ENCODE data around the gene MOB3B.

The MOB3B gene

GRCh38 chr9:27365707-27366376 is 163.8 kb downstream of the MOB3B start:
- no peak for DNase-seq (ENCODE audit: low read depth)

- DNase-seq (ENCODE audit: low read depth): no peak
These were observed 167.0 kb downstream of the MOB3B start for GRCh38 chr9:27362447-27363210.

- DNase-seq (ENCODE audit: low read depth): no peak
These were observed 168.1 kb downstream of the MOB3B start for GRCh38 chr9:27361492-27361891.

- DNase-seq (ENCODE audit: low read depth): no peak
These were observed 169.9 kb downstream of the MOB3B start for GRCh38 chr9:27359763-27360162.

- no peak for DNase-seq (ENCODE audit: low read depth)
These were observed 171.6 kb downstream of the MOB3B start for GRCh38 chr9:27358007-27358406.

DNA sequence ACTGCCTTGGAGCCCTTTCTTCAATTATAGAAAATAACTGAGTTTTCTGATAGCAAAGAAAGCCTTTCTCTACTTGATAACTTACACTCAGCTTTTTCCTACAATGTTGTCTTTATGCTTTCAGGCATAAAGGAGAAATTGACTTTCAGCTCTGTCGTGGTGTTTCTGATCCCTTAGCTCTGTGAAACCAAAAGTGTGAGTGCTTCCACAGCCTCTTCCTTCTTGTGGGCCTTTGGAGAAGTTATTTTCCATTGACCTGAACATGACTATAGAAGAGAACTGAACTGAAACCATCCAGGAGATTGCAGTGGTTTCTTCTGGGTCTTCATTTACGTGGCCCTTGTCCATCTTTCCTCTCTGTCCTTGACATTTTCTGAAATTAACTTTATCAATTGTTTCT is 173.2 kb downstream of the MOB3B start:
- no peak for DNase-seq (ENCODE audit: low read depth)

DNA sequence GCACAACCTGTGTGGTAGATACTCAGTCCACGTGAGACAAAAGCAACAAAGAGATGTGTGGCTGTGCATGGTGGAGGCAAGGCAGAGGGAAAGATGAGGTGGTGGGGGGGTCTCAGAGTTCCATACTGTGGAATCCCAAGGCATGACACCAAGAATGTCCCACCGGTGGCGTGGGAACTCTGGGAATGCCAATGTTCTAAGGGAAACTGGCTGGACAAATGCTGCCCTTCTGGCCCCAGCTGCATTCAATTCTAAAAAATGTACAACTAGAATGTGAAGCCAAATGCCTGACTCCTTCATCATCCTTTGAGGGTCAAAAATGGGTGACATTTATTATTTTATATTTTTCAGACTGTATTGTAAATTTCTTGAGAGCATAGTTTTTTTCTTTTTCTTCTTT is 174.4 kb downstream of the MOB3B start:
- no peak for DNase-seq (ENCODE audit: low read depth)

DNA sequence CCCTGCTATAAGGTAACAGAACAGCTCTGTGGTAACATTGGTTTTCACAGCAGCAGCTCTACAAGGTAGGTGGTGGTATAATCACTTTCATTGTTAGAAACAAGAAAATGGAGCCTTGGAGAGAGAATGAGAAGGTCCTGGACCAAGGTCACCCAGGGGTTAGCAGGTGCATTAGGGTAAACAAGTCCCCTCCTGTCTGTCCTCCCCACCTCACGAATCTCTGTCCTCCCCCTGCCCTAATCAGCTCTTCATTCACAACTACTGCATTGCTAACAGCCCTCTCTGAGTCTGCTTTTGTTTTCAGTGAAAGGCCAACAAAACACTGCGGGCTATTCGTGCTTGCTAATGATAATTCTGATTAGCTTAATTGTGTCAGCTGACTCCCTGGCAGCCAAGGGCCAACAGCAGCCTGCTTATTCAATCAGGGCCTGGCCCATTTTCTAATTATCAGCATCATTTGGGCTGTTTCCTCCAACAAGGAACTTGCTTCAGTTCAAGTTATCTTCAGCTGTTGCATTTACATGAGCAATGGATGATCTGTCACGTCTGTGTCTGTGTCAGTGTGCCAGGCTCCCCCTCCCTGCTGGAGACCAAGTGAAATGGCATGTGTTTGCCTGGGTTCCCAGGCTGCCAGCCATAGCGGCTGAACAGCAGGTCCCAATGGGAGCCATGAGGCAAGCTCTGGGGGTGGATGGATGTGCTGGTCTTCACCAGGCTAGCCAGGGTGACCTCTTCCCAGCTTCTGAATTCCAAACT is 176.0 kb downstream of the MOB3B start:
- DNase-seq (ENCODE audit: low read depth): no peak

DNA sequence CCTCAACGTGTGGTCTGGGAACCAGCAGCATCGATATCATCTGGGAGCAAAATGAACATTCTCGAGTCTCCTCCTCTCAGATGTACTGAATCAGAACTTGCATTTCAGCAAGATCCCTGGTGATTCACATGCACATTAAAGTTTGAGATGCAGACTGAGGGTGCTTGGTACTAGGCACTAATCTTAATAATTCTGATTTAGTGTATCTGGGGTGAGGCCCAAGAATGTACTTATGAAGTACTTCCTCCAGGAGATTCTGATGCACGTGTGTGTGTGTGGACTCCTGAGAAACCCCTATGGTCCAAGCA is 176.5 kb downstream of the MOB3B start:
- no peak for DNase-seq (ENCODE audit: low read depth)

- no peak for DNase-seq (ENCODE audit: low read depth)
These were observed 177.0 kb downstream of the MOB3B start for GRCh38 chr9:27352457-27353165.

GRCh38 chr9:27351438-27351837 is 178.2 kb downstream of the MOB3B start:
- DNase-seq (ENCODE audit: low read depth): no peak

- DNase-seq (ENCODE audit: low read depth): no peak
These were observed 179.1 kb downstream of the MOB3B start for GRCh38 chr9:27350382-27350976.

DNA sequence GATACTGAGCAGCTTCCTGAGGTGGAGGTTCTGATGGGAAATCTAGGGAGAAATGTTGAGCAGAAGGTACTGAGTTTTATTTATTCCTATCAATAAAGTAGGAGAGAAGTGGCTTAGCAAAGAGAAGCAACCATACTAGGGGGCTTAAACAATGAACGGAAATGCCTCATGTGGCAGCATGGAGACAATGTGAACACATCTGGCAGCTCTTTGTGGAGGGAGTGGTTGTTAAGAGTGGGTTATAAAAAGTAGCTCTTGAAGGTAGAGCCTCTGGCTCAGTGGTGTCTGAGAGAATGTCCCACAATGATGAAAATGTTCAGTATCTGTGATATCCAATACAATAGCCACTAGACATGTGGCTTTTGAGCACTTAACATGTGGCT is 179.9 kb downstream of the MOB3B start:
- no peak for DNase-seq (ENCODE audit: low read depth)

GRCh38 chr9:27348785-27349697 is 180.6 kb downstream of the MOB3B start:
- no peak for DNase-seq (ENCODE audit: low read depth)

- DNase-seq (ENCODE audit: low read depth): no peak
These were observed 181.7 kb downstream of the MOB3B start for GRCh38 chr9:27347889-27348288.

- no peak for DNase-seq (ENCODE audit: low read depth)
These were observed 184.8 kb downstream of the MOB3B start for GRCh38 chr9:27344776-27345175.

DNA sequence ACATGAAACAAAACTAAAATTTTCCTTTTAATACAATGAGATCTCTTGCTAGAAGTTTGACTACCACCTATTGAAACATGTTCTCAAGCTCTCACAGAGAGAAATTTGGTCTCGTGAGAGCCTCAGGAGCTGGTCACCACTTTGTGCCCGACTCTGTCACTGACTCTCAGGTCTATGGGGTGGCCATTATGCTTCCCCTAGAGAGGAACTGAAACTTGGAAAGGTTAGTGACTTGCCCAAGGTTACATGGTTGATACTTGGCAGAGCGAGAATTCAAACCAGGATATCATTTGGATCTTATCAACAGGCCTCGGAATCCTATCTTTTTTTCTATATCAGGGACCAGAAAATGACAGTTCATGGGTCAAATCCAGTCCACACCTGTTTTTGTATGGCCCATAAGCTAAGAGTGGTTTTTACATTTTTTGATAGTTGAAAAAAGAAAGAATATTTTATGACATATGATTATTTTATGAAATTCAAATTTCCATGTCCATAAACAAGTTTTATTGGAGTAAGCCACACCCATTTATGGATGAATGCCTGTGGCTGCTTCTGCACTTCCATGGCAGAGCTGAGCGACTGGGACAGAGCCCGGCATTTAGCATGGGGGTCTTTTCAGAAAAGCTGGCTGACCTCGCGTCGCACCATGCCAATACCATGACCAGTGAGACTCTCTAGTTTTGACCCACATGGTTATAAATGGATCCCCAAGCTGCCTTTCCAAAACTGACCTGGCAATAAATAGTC is 187.9 kb downstream of the MOB3B start:
- no peak for DNase-seq (ENCODE audit: low read depth)

DNA sequence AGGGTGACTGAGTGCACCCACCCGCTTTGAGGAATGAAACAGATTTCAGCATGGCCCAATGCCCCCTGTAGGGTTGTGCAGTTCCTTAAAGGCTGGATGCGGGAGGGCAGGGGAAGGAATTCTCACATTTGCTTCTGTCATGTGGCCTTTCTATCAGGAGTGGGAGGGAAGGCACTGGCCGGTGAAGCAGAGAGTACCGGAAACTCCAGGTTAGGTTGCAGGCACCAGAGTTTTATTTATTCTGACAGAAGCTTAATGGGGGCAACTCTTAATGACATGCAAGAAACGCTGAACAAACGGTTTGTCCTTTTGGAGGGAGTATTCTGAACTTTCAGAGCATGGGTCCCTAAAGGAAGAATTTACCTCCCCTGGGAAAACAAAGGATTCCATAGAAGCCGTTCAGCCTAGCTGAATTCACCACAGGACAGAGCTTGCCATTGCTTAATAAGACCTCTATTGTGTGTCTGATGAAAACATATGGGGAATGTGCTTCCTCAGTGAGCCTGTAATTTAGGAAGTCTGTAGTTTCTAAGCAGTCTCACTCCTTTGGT is 188.6 kb downstream of the MOB3B start:
- DNase-seq (ENCODE audit: low read depth): no peak

- no peak for DNase-seq (ENCODE audit: low read depth)
These were observed 189.3 kb downstream of the MOB3B start for GRCh38 chr9:27340285-27340674.

GRCh38 chr9:27339661-27340284 is 189.8 kb downstream of the MOB3B start:
- DNase-seq (ENCODE audit: low read depth): no peak

All from stimulated activated CD8-positive, alpha-beta memory T cell treated with anti-CD3 and anti-CD28 coated beads, Interleukin-15, amount 100 ng/mL, for 1 hour (primary cell).